Activated naive CD8-positive, alpha-beta T cell treated with anti-CD3 and anti-CD28 coated beads, Interleukin-2, amount 10 ng/mL, durations not matched to agents 7 days and 5 days (primary cell): ENCODE results near the gene ADGRG2. TPM values are rescaled to one million over a fixed set of nuclear protein-coding genes. Genes with fewer than 3 reads are reported as not detected.

Source experiments
- ATAC-seq: fragments of 150-1000 bp; cut with Tn5 transposase; one replicate; pipeline ENCODE4 v1.10.0; 2021; ENCODE audit warnings: low read depth, moderate library complexity
- POLR2A ChIA-PET: fragments of 350-600 bp; sonication (Branson Sonifier 250); formaldehyde crosslinking; loops from one replicate; lab custom pipeline; 2021; ENCODE audit warnings: antibody characterized with exemption; lab: Charles Lee
- DNase-seq: peaks from one replicate; pipeline ENCODE4 v3.0.0; 2021
- H3K27ac Mint-ChIP-seq: one replicate; pipeline ENCODE4 v1.8.0; 2022; ENCODE audit warnings: mild to moderate bottlenecking, mixed read lengths
- H3K27me3 Mint-ChIP-seq: one replicate; pipeline ENCODE4 v1.8.0; 2022; ENCODE audit warnings: mild to moderate bottlenecking, moderate library complexity, mixed read lengths
- H3K36me3 Mint-ChIP-seq: one replicate; pipeline ENCODE4 v1.8.0; 2021; ENCODE audit warnings: mild to moderate bottlenecking, mixed read lengths
- H3K4me1 Mint-ChIP-seq: one replicate; pipeline ENCODE4 v1.8.0; 2021; ENCODE audit warnings: mixed read lengths
- H3K4me3 Mint-ChIP-seq: one replicate; pipeline ENCODE4 v1.8.0; 2022; ENCODE audit warnings: mild to moderate bottlenecking, moderate library complexity, mixed read lengths
- H3K9me3 Mint-ChIP-seq: one replicate; pipeline ENCODE4 v1.8.0; 2021; ENCODE audit warnings: mixed read lengths
- total RNA-seq, 2 experiments: library from RNA; stranded (reverse); gene quantifications; one replicate each; pipeline ENCODE4 v1.2.3, GENCODE V29; 2021

Gene ADGRG2
- total RNA-seq, 2 experiments from 2014 or later, result not detected

DNA sequence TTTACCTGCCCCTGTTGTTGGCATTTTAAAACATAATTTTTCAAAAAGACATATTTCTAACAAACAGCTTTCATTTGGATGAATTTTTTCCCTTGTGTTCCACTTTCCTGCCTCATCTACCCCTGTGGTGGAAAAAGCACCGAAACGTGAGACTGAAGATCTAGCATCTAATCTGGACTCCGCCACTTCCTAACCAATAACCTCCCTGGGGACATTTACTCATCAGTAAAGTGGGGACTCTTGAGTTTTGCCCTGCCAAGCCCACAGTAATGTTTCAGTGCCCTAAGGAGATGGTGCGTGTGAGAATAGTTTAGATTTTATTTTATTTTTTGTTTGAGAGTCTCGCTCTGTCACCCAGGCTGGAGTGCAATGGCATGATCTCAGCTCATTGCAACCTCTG is 56.7 kb downstream of the ADGRG2 start:
- Mint-ChIP-seq H3K4me1 (no peaks in the 10 kb centered on the region), H3K27ac (no peak overlapping the region), H3K9me3 (no peaks in the 10 kb centered on the region), H3K4me3 (no peak overlapping the region), H3K36me3 (no peaks in the 10 kb centered on the region), H3K27me3 (no peaks in the 10 kb centered on the region)
- ATAC-seq (no peak), DNase-seq (no peak)
- POLR2A ChIA-PET, result no interaction called here

DNA sequence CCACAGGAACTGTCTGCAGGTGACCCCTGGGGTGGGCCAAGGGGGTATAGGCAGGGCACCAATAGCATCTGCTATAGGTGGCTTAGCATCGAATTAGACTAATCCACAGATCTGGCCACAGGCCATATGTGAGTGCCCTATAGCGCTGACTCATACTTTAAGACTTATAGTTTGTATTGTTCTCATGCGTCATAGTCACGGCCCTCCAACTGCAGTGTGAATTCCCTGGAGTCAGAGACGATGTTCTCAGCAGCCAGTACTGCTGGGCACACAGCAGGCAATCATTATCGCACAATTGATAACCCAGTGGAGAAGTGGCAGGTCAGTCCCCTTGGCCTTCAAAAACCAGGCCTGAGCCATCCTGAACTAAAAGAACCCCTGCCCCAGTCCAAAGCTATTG is 58.1 kb downstream of the ADGRG2 start:
- DNase-seq (no peak), ATAC-seq (no peak)
- Mint-ChIP-seq H3K36me3 (no peaks in the 10 kb centered on the region), H3K9me3 (no peaks in the 10 kb centered on the region), H3K4me3 (no peak overlapping the region), H3K27ac (no peak overlapping the region), H3K27me3 (no peaks in the 10 kb centered on the region), H3K4me1 (no peaks in the 10 kb centered on the region)
- POLR2A ChIA-PET, result no interaction called here

DNA sequence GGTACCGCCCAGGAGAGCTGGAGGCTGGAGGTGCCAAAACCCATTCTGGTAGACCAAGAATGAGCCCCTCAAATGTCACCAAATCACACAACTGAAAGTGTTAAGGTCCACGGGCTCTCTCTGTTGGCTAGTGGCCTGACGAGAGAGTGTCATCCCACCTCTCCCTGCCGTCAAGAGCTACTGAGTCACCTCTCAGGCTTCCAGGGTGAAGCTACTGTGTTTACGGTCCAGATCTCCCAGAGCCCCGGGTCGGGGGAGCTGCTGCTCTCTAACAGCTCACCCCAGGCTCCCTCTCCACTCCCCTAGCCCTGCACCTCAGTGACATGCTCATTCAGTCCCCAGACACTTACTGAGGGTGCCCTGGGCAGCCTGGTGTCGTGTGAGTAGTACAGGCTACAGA is 59.2 kb downstream of the ADGRG2 start:
- Mint-ChIP-seq H3K27me3 (no peaks in the 10 kb centered on the region), H3K36me3 (no peaks in the 10 kb centered on the region), H3K4me3 (no peak overlapping the region), H3K9me3 (no peaks in the 10 kb centered on the region), H3K27ac (no peak overlapping the region), H3K4me1 (no peaks in the 10 kb centered on the region)
- DNase-seq (no peak), ATAC-seq (no peak)
- POLR2A ChIA-PET, result no interaction called here

DNA sequence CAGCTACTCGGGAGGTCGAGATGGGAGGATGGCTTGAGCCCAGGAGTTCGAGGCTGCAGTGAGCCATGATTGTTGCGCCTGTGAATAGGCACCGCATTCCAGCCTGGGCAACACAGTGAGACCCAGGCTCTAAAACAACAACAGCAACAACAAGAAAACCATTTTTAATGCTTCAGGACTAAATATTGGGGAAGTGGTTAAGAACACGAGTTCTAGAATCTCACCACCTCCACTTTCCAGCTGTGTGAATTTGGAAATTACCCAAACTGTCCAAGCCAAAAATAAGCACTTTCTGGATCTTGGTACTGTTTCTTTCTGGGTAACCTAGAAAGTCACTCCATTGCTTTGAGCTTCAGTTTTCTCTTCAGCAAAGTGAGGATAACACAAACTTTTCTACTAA is 63.2 kb downstream of the ADGRG2 start:
- no peak for ATAC-seq
- no peak overlapping the region for H3K27ac Mint-ChIP-seq
- POLR2A ChIA-PET, result no interaction called here

DNA sequence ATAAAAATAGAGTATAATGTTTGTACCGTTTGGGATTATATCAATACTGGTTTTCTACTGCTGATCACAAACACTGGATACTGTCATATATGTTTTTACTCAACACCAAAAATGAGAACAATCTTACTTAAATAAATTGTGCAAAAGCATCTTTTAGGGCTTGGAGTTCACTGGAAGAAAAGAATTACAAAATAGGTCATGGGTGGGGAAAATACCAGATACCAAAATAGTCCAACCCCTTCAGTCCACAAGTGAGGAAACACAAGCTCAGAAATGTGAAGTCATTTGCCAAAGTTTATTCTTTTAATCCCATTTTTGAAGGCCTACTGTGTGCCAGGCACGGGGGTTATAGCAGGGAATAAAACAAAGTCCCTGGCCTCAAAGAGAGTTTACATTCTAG is 64.4 kb downstream of the ADGRG2 start:
- Mint-ChIP-seq H3K27ac (no peak overlapping the region), H3K4me3 (no peak overlapping the region), H3K4me1 (no peaks in the 10 kb centered on the region), H3K9me3 (no peaks in the 10 kb centered on the region), H3K27me3 (no peaks in the 10 kb centered on the region), H3K36me3 (no peaks in the 10 kb centered on the region)
- POLR2A ChIA-PET, result no interaction called here
- no peak for DNase-seq
- ATAC-seq, result no peak

More for the DNA sequence above, 63.2 kb downstream of the ADGRG2 start:
- no peaks in the 10 kb centered on the region for H3K27me3 Mint-ChIP-seq
- H3K4me1 Mint-ChIP-seq, result no peaks in the 10 kb centered on the region
- H3K9me3 Mint-ChIP-seq, result no peaks in the 10 kb centered on the region
- H3K36me3 Mint-ChIP-seq, result no peaks in the 10 kb centered on the region
- H3K4me3 Mint-ChIP-seq, result no peak overlapping the region
- DNase-seq, result no peak

DNA sequence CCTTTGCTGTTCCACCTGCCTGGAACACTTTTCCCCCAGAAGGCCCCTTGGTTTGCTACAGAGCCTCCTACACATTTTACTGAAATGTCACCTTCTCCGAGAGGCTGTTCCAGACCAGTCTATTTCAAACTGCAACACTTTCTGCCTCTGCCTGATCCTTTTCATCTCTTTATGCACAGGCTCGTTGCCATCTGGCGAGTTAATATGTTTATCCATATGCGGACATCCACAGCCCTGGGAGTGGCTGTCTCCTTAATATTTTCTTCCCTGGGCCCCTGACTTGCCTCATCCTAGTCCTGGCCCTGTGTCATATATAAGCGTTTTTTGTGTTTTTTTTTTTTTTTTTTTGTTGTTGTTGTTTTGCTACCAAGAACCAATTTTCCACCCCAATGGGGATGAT is 73.2 kb downstream of the ADGRG2 start:
- H3K4me3 Mint-ChIP-seq, result no peak overlapping the region
- no peaks in the 10 kb centered on the region for H3K27me3 Mint-ChIP-seq
- H3K4me1 Mint-ChIP-seq, result no peaks in the 10 kb centered on the region
- no peaks in the 10 kb centered on the region for H3K9me3 Mint-ChIP-seq
- ATAC-seq (no peak), DNase-seq (no peak)
- POLR2A ChIA-PET, result no interaction called here
- H3K36me3 Mint-ChIP-seq, result no peaks in the 10 kb centered on the region
- no peak overlapping the region for H3K27ac Mint-ChIP-seq

DNA sequence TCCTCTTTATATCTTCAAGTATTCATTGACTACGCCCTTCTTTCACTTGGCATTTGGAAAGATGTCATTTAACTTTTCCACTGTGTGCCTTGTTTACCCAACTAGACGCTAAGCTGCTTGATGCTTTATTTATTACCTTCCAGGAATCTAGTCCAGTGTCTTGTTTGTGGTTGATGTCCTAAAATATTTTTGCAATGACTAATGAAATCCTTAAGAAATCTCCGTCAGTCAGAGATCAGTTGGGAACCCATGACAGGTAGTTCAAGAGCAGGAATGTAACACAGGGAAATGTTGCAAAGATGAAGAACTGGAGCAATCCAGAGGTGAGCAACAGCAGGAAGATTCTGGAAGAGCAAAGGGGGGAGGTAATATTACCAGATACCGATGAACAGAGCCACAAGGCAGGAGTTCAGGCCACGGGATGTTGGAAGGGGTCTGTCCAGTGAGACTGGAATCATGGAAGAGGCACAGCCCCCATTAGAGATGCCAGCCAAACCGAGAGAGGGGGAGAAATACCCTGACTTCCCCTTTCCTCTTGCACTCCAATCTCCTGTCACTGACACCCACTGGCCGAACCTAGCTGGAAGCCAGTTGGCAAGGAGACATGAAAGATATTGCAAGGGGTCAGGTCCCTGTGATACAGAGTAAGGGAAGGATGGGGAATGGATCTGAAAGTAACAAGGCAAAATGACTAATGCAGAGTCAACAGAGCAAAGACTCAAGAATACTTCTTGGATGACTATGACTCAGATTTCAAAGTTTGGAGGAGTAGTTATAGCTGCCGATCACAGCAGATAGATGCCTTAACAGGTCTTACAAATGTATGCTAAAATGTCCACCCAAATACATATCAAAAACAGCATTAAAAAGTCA is 75.7 kb downstream of the ADGRG2 start:
- Mint-ChIP-seq H3K27ac (no peak overlapping the region), H3K36me3 (no peaks in the 10 kb centered on the region), H3K4me3 (no peak overlapping the region), H3K27me3 (no peaks in the 10 kb centered on the region), H3K9me3 (no peaks in the 10 kb centered on the region), H3K4me1 (no peaks in the 10 kb centered on the region)
- POLR2A ChIA-PET, result no interaction called here
- DNase-seq (no peak), ATAC-seq (no peak)

DNA sequence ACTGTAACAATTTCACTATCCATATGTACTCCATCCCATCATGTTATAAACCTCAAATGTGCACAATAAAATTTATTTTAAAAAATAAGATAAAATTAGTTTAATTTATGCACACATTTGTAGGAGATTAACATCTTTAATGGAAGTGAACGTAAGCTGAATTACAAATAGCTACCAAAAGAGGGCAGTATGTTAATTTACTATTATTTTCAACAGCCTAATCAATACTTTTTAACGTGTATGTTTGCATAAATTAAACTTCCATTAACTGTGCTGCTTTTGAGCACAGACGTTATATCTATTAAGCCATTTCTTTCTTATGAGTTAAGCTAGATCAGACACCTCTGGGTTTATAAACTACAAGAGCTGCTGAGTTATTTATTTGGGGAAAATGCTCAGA is 81.9 kb downstream of the ADGRG2 start:
- no peaks in the 10 kb centered on the region for H3K9me3 Mint-ChIP-seq
- H3K4me3 Mint-ChIP-seq, result no peak overlapping the region
- DNase-seq (no peak), ATAC-seq (no peak)
- no peak overlapping the region for H3K27ac Mint-ChIP-seq
- H3K27me3 Mint-ChIP-seq, result no peaks in the 10 kb centered on the region
- POLR2A ChIA-PET, result no interaction called here
- no peaks in the 10 kb centered on the region for H3K36me3 Mint-ChIP-seq
- H3K4me1 Mint-ChIP-seq, result no peaks in the 10 kb centered on the region

DNA sequence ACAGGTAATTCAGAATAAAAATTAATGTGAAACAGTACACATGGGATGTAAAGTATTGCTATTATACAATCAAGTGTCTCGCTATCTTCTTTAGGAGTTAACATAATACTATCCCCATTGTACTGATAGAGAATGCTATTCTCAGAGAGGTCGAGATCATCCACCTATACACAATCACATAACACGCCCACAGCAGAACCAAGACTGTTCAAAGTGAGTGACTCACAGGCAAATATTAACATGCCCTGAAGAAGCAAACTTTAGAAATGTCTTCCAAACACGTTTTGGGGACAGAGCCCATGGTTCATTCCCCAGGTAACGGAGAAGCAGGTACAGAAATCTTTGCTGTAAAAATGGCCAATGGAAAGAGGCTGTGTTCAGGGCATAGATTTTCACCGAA is 88.2 kb downstream of the ADGRG2 start:
- POLR2A ChIA-PET, result no interaction called here
- Mint-ChIP-seq H3K4me3 (no peak overlapping the region), H3K27me3 (no peaks in the 10 kb centered on the region), H3K9me3 (peaks cover 1% of the 10 kb centered on the region), H3K36me3 (no peaks in the 10 kb centered on the region), H3K4me1 (no peaks in the 10 kb centered on the region), H3K27ac (no peak overlapping the region)
- no peak for ATAC-seq
- no peak for DNase-seq

DNA sequence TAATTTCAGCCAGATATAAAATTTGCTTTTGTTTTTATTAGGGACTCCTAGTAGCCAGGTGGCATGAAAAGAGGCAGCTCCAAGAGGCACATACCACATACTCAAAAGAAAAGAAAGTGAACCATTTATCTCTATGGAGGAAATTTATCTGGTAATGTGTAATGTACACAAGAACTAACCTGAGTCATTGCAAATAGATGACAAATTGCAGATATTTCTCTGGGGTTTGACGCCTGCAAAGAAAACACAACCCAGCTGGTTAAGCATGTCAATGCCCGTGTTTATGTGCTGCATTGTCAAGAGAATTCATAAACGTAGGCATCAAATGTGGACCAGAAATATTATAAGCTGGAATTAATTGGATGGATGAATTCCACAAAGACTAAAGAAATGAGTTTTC is 91.5 kb downstream of the ADGRG2 start:
- H3K27me3 Mint-ChIP-seq, result no peaks in the 10 kb centered on the region
- no peaks in the 10 kb centered on the region for H3K36me3 Mint-ChIP-seq
- POLR2A ChIA-PET, result no interaction called here
- ATAC-seq, result no peak
- H3K27ac Mint-ChIP-seq, result no peak overlapping the region
- peaks cover 1% of the 10 kb centered on the region for H3K9me3 Mint-ChIP-seq
- no peaks in the 10 kb centered on the region for H3K4me1 Mint-ChIP-seq
- no peak overlapping the region for H3K4me3 Mint-ChIP-seq
- DNase-seq, result no peak

DNA sequence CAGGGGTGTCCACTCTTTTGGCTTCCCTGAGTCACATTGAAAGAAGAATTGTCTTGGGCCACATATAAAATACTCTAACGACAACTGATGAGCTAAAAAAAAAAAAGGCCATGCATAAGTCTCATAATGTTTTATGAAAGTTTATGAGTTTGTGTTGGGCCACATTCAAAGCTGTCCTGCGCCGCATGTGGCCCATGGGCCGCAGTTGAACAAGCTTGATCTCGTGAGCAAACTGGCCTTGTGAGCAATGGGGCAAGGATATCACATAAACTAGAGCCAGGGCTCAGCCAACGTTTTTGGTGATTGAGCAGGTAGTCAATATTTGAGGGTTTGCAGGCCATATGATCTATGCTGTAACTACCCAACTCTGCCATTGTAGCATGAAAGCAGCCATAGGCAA is 93.7 kb downstream of the ADGRG2 start:
- no peaks in the 10 kb centered on the region for H3K4me1 Mint-ChIP-seq
- no peak overlapping the region for H3K27ac Mint-ChIP-seq
- H3K27me3 Mint-ChIP-seq, result no peaks in the 10 kb centered on the region
- H3K4me3 Mint-ChIP-seq, result no peak overlapping the region
- no peak for ATAC-seq
- POLR2A ChIA-PET, result no interaction called here
- DNase-seq, result no peak
- no peaks in the 10 kb centered on the region for H3K36me3 Mint-ChIP-seq
- peaks cover 1% of the 10 kb centered on the region for H3K9me3 Mint-ChIP-seq

DNA sequence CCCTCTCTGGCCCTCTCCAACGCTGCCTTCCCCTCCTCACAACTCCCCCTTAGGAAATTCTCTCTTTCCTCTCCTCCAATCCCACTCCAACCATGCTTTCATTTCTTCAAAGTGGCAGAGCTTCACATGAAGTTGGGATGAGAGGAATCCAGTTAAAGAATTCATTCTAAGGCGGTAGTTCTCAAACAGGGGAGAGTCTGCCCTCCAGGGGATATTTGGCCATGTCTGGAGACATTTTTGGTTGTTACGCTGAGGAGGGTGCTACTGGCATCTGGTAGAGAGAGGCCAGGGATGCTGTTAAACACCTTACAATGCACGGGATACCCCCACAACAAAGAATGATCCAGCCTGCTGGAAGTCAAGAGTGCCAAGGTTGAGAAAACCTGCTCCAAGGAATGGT is 97.9 kb downstream of the ADGRG2 start:
- ATAC-seq (no peak), DNase-seq (no peak)
- POLR2A ChIA-PET, result no interaction called here
- Mint-ChIP-seq H3K4me3 (no peak overlapping the region), H3K27me3 (peaks cover 2% of the 10 kb centered on the region), H3K36me3 (no peaks in the 10 kb centered on the region), H3K27ac (no peak overlapping the region), H3K9me3 (no peaks in the 10 kb centered on the region), H3K4me1 (no peaks in the 10 kb centered on the region)

DNA sequence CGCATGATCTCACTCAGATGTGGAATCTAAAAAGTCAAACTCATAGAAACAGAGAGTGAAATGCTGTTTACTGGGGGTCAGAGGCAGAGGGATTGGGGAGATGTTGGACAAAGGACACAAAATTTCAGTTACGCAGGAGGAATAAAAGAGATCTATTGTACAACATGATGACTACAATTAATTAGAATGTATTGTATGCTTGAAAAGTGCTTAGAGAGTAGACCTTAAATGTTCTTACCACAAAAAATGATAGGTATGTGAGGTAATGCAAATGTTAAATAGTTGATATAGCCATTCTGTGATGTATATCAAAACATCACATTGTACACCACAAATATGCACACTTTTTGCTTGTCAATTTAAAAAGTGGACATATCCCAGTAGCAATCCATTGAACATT is 102.3 kb downstream of the ADGRG2 start:
- no peaks in the 10 kb centered on the region for H3K36me3 Mint-ChIP-seq
- H3K9me3 Mint-ChIP-seq, result no peaks in the 10 kb centered on the region
- peaks cover 2% of the 10 kb centered on the region for H3K27me3 Mint-ChIP-seq

DNA sequence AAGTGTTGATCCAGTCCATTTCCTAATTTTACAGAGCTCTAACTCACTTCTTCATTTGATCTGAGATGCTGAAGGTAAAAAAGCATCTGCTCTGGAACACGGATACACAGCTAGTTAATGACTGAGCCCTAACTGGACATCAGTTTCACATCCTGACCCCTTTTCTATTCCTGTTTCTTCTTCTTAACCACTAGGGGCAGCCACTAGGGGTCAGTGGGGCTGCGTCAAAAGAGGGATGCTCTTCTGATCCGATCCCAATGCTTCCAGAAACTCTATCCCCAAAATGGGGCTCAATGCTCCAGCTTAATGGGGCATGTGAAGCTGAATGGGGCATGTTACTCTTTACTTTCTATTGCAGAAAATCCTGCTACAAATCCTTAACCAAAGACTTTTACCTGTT is 105.0 kb downstream of the ADGRG2 start:
- no peaks in the 10 kb centered on the region for H3K36me3 Mint-ChIP-seq
- no peak overlapping the region for H3K4me3 Mint-ChIP-seq
- DNase-seq (no peak), ATAC-seq (no peak)
- H3K27me3 Mint-ChIP-seq, result no peaks in the 10 kb centered on the region
- H3K4me1 Mint-ChIP-seq, result no peaks in the 10 kb centered on the region
- no peak overlapping the region for H3K27ac Mint-ChIP-seq
- no peaks in the 10 kb centered on the region for H3K9me3 Mint-ChIP-seq
- POLR2A ChIA-PET, result no interaction called here

More for the DNA sequence above, 102.3 kb downstream of the ADGRG2 start:
- no peak for DNase-seq
- no peak for ATAC-seq
- POLR2A ChIA-PET, result no interaction called here
- Mint-ChIP-seq H3K4me3 (no peak overlapping the region), H3K27ac (no peak overlapping the region), H3K4me1 (no peaks in the 10 kb centered on the region)
